HG02759 (cell line): ENCODE results near the gene ZNF563.
A peak's percentile ranks its signal among the peaks of the same experiment; 100 is the strongest.

Experiments used
- ATAC-seq: cut with Tn5 transposase; IDR thresholded peaks from one replicate; pipeline ENCODE4 v1.9.1; 2021; ENCODE audit warnings: mild to moderate bottlenecking, moderate library complexity; ENCODE audit not compliant: unreplicated experiment

Gene ZNF563

DNA sequence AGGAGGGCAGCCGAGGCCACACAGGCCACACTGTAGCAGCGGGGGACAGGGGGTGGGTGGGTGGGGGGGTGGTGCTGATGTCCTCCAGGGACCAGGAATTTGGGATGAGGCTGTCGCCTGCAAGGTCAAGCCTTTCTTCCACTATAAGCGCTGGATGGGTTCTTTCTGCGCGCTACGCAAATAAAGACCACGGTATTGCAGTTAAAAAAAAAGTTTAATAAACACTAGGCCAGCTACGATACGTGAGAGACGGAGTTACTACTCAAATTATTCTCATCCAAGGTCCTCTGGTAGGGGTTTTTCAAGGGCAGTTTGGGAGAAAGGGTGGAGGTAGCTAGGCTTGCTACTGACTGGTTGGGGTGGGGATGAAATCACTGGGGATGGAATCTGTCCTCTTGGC is 38.2 kb downstream of the ZNF563 start:
- peak; percentile 9 for ATAC-seq

DNA sequence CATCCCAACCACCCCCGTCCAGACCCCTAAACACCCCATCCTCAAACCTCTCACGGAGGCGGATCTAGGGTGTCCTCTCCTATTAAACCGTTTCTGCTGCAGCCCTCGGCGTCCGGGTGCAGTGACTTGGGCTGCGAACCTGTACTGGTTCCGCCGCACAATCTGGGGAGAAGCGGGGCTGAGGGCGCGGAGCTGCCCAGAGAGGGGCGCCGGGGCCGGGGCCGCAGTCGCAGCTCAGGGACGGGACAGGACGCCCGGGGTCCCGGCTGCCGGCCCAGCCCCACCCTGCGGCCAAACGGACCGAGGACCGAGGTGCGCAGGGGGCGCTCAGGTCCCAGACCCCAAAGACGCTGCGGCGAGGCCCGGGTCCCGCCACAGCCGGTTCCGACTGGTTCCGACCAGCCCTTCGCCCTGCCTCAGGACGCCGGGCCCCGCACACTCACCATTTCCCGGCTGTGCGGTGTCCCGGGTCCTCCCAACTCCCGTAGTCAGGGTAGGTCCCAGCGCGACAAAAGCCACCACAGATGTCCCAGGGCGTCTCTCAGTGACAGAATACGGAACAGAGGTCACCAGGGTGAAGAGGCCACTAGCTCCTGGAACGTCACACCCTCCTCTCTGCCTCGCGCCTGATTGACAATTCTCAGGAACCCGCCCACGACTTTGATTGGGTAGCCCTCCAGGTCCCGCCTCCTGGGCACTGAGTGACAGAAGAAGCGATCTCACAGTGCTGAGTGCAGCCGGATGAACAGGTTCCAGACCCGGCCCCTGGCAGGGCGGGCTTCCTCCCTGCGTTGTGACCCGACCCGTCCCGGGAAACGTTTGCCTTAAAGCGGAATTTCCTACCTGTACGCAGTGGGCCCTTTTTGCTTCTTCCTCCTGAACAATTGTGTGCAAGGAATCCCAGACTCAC is 38.9 kb downstream of the ZNF563 start, which contains the start of gene ZNF44:
ZNF44 (minus strand) TSS at position 635 of the 910 bp plus-strand sequence; CDS start at position 446, 189 bp downstream.
- peak; percentile 89 for ATAC-seq

DNA sequence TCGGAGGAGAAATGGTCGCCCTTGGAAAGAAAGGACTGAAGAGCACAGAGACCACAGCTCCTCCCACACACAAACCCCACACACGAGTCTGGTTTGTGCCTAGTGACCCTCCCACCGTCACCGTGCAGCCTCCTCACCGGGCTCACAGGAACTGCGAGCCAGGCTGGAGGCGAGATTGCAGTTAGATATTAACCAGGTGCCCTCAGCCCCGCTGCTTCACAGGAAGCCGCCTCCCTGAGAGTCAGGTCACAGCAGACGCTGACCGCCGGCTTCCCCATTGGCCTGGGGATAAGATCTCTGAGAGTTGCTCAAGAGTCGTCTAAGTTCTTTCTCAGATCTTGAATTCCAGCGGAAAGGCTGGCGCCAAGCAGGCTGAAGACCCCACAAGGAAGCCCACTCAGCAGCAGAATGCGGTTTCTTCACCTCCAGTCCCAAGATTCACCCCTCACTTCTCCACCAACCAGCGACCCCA is 39.6 kb downstream of the ZNF563 start:
- peak; percentile 60 for ATAC-seq

DNA sequence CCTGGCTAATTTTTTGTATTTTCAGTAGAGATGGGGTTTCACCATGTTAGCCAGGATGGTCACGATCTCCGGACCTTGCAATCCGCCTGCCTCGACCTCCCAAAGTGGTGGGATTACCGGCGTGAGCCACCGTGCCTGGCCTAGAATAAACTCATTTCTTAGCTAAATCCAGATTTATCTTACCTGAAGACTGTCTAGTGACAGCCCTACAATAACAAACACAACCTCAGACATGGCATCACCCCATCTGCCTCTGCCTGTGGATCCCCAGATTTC is 43.7 kb downstream of the ZNF563 start:
- no peak for ATAC-seq

DNA sequence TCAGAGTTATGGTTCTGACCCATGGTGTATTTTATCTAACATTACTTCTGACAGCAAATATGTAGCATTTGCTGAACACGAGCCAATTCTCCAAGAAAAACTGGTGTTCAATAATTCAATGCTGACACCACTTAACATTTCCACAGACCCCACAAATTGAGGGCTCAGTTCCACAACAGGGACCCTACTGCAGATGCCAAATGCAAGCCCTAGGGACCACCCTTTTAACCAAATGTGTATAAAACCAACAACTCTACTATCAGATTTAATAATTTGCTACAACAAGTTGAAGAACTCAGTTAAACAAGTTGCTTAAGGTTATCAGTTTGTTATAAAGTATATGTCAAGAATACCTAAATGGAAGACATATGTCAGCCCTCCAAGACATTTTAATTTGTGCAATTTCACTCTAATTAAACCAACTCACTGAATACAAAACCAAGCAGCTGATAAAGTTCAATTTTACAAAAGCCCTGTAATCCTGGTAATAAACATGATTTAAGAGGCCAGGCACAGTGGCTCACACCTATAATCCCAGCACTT is 45.4 kb downstream of the ZNF563 start:
- ATAC-seq = no peak

DNA sequence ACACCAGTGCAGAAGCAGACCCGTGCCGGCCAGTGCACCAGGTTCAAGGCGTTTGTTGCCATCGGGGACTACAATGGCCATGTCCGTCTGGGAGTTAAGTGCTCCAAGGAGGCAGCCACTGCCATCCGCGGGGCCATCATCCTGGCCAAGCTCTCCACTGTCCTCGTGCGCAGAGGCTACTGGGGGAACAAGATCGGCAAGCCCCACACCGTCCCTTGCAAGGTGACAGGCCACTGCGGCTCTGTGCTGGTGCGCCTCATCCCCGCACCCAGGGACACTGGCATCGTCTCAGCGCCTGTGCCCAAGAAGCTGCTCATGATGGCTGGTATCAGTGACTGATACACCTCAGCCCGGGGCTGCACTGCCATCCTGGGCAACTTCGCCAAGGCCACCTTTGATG is 48.8 kb downstream of the ZNF563 start:
- no peak for ATAC-seq

DNA sequence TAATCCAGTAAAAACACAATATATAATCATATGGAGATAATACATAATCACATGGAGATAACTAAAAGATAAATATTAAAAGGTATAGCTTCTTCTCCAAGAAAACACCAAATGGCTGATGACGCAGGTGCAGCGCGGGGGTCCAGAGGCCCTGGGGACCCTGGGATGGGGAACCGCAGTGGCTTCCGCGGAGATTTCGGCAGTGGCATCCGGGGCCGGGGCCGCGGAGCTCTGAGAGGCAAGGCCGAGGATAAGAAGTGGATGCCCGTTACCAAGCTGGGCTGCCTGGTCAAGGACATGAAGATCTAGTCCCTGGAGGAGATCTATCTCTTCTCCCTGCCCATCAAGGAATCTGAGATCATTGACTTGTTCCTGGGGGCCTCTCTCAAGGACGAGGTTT is 49.2 kb downstream of the ZNF563 start:
- ATAC-seq = no peak

DNA sequence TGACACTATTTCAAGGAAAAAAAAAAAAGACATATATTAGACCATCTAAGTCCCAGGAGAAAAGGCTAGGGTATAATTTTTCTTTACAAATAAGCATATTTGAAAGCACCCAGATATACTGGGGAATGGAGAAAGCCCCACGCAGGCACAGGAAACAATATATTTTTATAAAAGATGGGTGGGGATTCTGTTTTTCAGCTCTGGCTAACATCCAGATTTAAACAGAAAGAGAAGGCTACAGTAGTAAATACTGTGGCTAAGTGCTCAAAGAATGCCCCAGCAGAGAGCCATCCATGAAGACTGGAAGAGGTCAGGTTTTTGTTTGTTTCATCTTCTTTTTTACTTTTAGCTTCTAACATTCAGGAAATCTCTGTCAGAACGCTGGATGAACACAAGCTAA is 54.7 kb downstream of the ZNF563 start:
- no peak for ATAC-seq

DNA sequence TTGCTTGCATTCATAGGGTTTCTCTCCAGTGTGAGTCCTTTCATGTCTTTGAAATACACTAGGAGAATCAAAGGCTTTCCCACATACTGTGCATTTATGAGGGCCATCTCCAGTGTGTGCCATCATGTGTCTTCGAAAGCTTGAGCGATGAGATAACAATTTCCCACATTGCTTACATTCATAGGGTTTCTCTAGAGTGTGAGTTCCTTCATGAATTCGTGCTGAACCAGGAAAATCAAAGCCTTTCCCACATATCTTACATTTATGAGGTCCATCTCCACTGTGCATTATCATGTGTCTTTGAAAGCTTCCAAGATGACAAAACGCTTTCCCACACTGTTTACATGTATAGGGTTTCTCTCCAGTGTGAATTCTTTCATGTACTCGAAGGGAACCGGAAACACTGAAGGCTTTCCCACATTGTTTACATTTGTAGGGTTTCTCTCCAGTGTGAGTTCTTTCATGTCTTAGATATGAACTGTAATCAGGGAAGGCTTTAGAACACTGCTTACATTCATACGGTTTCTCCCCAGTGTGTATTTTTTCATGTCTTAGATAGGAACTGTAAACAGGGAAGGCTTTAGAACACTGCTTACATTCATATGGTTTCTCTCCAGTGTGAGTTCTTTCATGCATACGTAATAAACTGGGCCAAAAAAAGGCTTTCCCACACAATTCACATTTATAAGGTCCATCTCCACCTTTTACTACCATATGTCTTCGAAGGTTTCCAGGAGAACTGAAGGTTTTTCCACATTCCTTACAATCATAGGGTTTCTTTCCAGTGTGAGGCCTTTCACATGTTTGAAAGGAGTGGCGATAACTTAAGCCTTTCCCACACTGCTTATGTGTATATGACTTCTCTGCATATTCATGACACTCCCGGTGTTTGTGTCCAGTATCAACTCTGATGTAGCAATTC is 60.2 kb downstream of the ZNF563 start:
- no peak for ATAC-seq

DNA sequence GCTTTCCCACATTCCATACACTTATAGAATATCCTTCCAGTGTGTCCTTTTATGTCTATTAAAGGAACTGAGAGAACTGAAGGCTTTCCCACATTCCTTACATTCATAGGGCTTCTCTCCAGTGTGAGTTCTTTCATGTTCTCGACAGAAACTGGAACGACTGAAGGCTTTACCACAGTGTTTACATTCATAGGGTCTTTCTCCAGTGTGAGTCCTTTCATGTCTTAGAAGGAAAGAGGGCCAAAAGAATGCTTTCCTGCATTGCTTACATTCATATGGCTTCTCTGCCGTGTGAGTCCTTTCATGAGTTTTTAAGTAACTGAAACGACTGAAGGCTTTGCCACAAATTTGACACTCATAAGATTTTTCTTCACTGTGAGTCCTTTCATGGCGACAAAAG is 61.0 kb downstream of the ZNF563 start:
- ATAC-seq = no peak

DNA sequence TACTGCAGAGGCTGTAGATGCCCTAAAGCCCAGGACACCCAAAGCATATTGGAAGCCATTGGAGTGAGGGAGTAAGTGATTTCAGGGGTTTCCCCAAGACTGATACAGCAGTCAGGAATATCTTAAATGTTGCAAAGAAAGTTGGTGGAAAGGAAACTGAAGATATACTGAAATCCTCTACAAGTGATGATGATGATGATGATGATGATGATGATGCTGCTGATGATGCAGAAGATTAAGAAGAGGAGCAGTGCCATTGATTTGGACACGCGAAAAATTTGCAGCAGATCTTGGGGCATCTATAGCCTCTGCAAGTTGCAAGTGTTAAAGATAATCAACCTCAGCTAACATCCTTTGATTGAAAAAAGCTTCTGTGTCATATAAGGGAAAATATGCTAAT is 62.6 kb downstream of the ZNF563 start:
- no peak for ATAC-seq
